HG03025 (cell line): ENCODE data around the gene MVD.

Experiments
- ATAC-seq: cut with Tn5 transposase; IDR thresholded peaks from one replicate; pipeline ENCODE4 v1.9.1; 2021; ENCODE audit warnings: mild to moderate bottlenecking, moderate library complexity; ENCODE audit not compliant: unreplicated experiment, low FRiP score

The MVD gene

GRCh38 chr16:88630433-88630832 lies 32.5 kb downstream of the MVD start:
- no peak for ATAC-seq

GRCh38 chr16:88629835-88630234 lies 33.1 kb downstream of the MVD start:
- no peak for ATAC-seq

- no peak for ATAC-seq
Observed at GRCh38 chr16:88628512-88628974, 34.3 kb downstream of the MVD start.

GRCh38 chr16:88627531-88628411 lies 35.1 kb downstream of the MVD start:
- no peak for ATAC-seq

GRCh38 chr16:88626646-88627045 lies 36.2 kb downstream of the MVD start:
- no peak for ATAC-seq

GRCh38 chr16:88624977-88625576 lies 37.8 kb downstream of the MVD start:
- no peak for ATAC-seq

GRCh38 chr16:88624481-88624880 lies 38.4 kb downstream of the MVD start:
- no peak for ATAC-seq

GRCh38 chr16:88623858-88624257 lies 39.0 kb downstream of the MVD start:
- no peak for ATAC-seq

GRCh38 chr16:88622866-88623265 lies 40.0 kb downstream of the MVD start:
- no peak for ATAC-seq

- ATAC-seq, result no peak
Observed at GRCh38 chr16:88622125-88622524, 40.8 kb downstream of the MVD start.

GRCh38 chr16:88619859-88620815 lies 42.8 kb downstream of the MVD start:
- ATAC-seq, result no peak

GRCh38 chr16:88618956-88619667 lies 43.8 kb downstream of the MVD start:
- no peak for ATAC-seq

GRCh38 chr16:88618182-88618955 lies 44.5 kb downstream of the MVD start:
- ATAC-seq, result no peak

- ATAC-seq, result no peak
Observed at GRCh38 chr16:88617268-88618031, 45.4 kb downstream of the MVD start.

GRCh38 chr16:88616736-88617135 lies 46.2 kb downstream of the MVD start:
- ATAC-seq, result no peak

GRCh38 chr16:88616320-88616719 lies 46.6 kb downstream of the MVD start:
- ATAC-seq, result no peak

- no peak for ATAC-seq
Observed at GRCh38 chr16:88614818-88615580, 47.9 kb downstream of the MVD start.
